Stimulated activated CD8-positive, alpha-beta memory T cell treated with anti-CD3 and anti-CD28 coated beads, Interleukin-12 subunit alpha, Interleukin-12 subunit beta, amount 100 ng/mL, for 24 hours (primary cell): ENCODE measurements around the gene TERB1.

Experiments
- DNase-seq: peaks from one replicate; pipeline ENCODE4 v3.0.0-alpha.2; 2020; ENCODE audit errors: extremely low read depth

The TERB1 gene, protein sequence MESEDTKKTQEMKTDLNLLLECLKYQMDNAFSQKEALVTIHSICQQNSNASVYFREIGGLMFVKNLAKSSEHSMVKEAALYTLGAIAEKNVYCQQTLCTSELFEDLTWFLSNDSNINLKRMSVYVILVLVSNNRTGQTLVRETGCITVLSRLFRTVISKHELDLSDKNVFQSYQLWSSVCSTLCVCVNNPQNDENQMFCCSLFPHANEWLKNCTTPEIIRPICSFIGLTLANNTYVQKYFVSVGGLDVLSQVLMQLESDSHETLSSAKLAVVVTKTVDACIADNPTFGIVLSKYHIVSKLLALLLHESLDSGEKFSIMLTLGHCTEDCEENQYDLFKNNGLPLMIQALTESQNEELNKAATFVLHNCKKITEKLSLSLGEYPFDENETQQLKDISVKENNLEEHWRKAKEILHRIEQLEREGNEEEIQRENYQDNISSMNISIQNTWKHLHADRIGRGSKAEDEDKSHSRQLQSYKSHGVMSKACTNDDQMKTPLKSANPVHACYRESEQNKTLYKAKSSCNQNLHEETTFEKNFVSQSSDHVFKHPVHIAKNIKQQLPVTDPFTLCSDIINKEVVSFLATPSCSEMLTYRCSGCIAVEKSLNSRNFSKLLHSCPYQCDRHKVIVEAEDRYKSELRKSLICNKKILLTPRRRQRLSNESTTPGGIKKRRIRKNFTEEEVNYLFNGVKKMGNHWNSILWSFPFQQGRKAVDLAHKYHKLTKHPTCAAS

DNA sequence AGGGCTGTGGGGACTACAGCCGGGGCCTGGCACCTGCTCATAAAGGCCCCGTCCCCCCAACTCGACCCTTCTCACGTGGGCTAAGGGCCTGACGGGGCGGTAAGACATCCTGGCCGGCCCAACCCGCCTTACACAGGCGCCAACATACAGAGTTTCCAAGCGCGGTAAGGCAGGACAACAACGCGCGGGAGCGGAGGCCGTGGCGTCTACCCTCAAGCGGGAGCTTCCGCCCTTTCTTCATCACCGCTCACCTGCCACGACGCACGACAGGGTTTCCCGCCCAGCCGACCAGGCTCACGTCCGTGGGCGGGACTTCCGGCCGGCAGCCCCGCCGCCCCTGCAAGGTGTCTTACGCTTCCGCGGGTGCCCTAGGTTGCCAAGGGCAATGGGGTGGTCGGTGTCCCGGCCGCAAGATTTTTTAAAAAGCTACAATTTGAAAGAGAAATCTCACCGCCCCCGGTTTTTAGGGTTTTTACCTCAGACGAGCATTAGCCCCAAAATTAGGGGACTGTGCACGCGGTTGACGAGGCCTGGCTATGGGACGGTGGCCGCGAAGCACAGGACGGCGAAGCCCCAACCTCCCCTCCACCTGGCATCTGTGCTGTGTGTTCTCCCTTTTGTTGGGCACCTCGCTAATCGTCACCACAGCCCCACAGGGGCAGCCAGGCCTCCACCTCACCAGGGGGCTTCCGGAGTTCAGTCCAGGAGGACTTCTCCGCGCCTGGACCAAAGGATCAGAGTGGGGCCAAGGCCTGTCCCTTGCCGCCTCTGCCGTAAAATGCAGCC, at the start of gene TERB1:
Gene TERB1 (minus strand): TSS at position 265 of the 786 bp plus-strand sequence. CDS start 4,786 bp downstream, outside the sequence.
- DNase-seq = no peak

DNA sequence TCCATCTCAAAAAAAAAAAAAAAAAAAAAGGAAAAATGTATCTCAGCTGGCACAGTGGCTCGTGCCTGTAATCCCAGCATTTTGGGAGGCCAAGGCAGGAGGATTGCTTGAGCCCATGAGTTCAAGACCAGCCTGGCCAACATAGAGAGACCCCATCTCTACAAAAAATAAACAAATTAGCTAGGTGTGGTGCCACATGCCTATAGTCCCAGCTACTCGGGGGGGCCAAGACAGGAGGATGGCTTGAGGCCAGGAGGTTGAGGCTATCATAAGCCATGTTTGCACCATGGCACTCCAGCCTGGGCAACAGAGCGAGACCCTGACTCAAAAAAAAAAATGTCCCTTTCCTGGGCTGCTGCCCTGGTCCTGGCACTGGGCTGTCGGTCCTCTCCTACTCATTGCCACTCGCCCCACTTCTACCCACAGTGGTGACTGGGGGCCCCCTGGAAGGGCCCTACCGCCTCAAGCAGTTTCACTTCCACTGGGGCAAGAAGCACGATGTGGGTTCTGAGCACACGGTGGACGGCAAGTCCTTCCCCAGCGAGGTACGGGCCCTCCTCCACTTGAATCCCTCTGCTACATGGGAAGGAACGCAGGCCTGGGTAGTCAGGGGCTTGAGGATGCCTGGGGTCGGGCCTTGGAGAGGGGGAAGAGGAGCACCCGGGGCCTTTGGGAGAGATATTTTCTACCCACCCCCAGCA, 48.9 kb upstream of the TERB1 start:
- DNase-seq = no peak

DNA sequence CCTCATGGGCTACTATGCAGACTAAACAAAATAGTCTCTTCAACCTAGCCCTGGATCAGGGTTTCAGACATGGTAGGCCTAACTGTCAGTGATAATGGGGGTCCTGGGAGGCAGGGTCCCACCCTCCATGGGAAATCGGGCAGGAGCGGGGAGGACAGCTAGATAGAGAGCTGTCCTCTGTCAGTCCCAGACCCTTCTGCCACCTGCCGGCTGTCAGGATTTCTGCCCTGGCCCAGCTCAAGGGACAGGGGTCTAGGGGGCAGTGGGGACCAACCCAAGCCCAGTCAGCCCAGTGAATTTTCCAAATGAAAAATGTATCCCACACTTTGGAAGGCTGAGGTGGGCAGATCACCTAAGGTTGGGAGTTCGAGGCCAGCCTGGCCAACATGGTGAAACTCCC, 48.2 kb upstream of the TERB1 start:
- no peak for DNase-seq

DNA sequence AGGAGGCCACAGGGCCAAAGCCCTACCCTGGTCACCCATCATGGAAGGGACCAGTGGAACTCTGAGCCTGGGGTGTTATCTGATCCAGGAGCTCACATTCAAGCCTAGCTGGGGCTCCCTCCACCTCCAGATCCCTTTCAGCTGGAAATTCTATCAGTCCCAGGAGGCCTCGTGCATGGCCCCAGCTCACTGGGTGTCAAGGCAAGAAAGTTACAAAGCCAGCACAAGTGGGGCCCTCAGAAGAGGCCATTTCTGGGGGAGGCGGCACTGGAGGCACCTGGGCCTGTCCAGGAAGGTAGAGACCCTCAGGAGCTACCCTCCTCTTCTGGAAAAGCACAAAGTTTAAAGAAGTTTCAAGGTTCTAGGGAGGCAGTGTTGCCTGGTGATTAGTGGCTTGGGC, 47.6 kb upstream of the TERB1 start:
- DNase-seq = no peak

DNA sequence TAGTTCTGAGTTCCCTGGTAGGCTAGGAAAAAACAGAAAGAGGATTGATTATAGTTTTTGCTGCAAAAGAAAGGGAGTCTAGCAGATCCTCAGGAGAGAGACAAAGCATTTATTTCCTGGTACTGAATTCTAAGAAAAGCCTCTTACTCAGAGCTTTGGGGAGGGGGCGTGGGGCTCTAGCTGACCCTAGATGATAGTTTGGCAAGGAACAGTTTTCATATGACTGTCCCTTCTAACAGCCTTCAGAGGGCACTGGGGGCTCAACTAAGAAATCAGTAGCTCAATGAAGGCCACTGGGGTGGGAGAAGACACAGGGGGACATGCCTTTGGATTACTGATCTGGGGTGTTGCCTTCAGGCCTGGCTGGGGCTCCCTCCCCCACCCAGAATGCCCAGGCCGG, 46.8 kb upstream of the TERB1 start:
- DNase-seq = no peak

DNA sequence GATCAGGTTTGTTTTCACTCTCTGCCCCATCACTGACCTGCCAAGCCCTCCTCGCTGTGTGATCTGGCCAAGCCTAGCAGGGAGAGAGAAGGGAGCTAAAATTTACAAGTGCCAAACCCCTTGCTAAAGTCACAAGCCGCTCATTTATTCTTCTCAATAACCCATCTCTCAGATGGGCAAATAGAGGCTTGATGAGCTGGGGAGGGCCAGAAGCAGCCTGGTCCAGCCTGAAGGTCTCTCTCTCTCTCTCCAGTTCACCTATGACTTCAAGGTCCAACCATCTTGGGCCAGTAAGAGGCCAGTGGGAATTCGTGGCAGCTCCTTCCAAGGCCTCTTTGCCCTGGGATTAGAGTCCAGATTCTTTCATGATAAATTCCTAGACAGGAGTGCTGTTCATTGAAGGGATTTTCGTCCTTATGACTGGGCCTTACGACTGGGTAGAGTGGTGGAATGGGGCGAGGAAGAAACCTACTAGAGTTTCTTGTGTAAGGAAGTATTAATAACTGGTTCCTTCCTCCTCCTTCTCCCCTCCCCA, 46.2 kb upstream of the TERB1 start:
- no peak for DNase-seq

DNA sequence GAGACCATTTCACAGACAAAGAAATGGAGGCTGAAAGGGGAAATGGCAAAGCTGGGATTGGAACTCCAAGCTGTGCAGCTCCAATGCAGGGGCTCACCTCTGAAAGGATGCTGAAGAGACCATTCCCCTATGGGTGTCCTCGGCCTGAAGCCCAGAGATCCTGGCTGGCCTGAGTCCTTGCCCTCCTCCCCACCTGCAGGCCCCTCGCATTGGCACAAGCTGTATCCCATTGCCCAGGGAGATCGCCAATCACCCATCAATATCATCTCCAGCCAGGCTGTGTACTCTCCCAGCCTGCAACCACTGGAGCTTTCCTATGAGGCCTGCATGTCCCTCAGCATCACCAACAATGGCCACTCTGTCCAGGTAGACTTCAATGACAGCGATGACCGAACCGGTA, 45.4 kb upstream of the TERB1 start:
- DNase-seq = no peak

DNA sequence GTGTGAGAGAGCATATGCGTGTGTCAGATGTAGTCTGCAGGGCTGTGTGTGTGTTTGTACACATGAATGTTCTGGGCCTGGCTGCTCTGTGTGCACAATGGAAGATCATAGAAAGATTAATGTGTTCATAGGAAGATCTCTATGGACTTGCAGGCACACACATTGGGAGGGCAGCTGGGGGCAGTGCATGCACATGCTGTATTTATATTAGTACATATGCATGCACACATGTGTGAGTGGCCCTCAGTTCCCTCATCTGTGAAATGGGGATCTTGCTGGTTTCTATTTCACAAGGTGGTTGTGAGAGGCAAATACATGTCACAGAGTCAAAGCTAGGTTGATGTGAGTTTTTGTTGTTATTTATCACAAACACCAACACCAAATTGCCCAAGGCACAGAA, 44.9 kb upstream of the TERB1 start:
- no peak for DNase-seq

DNA sequence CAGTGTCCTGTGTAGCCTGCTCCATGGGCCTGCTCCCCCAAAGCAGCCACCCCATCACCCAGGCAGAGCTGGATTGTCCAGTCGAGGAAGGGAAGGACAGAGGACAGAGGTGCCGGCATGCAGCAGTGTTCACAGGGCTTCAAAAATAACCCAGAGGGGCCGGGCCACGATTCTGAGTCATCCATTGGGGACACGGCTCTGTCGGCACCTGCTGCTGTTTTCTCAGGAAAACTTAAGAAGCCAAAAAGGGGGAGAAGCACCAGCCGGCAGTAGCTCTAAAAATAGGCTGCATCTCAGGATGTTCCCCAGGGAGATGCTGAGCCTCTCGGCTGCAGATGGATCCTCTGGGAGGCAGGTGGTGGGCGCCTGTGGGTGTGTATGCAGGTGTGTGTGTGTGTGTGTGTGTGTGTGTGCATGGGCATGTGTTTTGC, 44.4 kb upstream of the TERB1 start:
- no peak for DNase-seq

DNA sequence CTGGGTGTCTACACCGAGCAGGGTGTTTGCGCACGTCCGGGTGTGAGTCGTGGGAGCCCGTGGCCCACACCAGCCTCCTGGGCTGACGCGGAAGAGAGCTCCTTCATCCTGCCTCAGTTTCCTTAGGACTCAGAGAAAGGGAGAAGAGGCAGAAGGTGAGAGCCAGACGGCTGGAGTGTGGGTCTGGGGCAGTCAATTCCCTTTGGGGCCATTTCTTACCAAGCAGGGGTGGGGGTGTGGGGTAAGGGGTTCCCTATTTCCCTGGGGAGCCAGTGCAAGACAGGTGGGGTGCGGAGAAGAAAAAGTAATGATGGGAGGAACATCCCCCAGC, 43.7 kb upstream of the TERB1 start:
- no peak for DNase-seq

DNA sequence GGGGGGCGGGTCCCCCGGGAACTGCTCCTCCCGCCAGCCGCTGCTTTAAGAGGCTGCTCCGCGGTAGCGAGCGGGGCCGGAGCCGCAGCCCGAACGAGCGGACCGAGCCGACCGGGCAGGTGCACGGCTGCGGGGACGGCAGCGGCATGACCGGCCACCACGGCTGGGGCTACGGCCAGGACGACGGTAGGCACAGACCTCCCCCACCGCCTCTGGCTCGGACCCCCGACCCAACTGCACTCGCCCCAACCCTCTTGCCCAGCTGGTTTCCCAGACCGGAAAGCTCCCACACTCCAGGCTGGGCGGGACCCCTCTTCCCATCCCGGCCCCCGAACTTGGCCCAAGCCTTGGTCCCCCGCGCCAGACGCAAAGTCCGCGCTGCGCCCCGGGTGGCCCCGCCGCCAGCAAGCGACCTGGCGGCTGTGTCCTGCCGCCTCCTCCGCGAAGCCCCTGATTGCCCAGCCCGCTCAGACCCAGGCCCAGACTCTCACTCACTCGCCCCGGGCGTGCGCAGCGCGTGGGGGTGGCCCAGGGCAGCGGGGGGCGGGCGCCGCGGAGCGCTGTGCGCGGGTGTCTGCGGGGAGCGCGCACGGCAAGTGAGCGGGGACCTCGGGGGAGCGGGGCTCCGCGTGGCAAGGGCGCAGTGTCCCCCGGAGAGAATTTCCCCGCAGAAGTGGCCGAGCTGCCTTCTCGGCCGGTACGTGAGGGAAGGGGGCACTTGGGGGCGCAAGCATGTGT, 43.1 kb upstream of the TERB1 start, which contains the start of gene CA7:
Gene CA7 (plus strand): TSS at position 73 of the 738 bp plus-strand sequence. CDS start 74 bp downstream, at position 147.
- no peak for DNase-seq

DNA sequence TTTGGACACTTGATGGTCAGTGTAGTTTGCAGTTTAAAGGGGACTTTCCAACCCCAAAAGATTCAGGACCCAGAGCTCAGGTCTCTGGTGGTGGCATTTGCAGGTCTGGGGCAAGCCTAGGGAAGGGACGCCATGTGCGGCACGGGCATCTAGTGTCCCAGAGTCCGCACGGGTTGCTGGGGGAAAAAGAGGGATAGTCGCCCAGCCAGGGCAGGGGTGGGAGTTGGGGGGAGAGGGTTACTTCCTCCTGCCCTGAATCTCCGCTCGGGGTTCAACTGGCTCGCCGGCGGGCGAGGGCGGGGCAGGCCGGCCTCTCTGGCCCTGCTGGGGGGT, 42.6 kb upstream of the TERB1 start:
- no peak for DNase-seq

DNA sequence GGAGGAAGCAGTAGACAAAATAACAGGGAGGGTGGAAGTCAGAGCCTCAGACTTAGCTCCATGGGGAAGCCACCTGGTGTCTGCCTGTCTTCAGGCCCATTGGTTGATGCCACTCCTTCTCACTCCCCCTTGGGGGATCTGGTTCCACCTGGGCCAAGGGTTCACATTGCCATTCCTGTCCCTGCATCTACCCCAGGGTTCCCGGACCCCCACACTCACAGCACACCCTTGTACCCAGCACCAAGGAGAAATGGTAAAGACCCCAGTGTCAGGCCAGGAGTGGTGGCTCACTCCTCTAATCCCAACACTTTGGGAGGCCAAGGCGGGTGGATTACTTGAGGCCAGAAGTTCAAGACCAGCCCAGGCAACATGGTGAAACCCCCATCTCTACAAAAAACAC, 41.8 kb upstream of the TERB1 start:
- DNase-seq = no peak

DNA sequence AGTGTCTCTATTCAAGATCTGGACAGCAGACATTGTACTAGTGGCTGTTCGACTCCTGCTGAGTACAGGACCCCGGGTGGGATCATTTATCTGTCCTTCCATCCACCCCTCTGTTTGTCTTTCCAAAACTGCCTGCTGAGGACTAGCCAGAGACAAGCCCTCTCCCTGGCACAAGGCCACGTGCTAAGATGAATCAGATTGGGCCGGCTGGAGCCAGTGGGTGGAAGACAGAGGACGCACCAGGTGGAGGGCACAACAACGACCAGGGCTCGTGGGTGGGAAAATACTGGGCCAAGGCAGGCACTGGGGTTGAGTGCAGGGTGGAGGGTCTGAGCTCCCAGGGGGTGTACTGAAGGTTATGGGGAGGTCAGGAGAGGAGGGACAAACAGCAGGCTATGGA, 41.4 kb upstream of the TERB1 start:
- no peak for DNase-seq

DNA sequence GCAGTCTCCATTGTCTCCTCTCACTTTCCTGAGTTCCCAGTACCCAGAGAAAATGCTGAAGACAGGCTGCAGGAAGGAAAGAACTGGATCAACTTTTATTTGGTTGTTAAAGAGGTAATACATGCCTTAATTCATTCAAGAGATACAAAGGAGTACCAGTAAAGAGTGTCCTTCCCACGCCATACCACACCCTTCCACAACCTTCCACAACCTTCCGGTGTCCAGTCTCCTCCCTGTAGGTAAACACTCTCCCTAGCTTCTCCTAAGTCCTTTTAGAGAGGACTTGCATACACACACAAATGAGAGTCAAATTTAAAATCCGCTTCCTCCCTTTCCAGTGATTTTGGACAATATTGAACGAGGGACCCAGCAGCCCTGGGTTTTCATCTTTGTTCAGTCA, 40.0 kb upstream of the TERB1 start:
- no peak for DNase-seq

DNA sequence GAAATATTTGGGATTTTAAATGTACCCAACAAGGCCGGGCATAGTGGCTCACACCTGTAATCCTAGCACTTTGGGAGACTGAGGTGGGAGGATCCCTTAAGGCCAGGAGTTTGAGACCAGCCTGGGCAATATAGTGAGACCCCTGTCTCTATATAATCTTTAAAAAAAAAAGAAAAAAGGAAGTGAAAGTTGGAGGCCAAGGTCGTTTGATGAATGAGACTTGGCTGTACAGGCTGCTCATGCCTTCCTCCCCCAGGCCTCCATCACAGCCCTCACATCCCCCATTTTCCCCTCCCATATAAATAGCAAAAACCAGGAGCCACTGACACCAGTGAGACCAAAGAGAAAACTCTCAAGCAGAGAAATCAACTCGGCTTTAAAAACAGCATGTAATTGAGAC, 39.5 kb upstream of the TERB1 start:
- no peak for DNase-seq

DNA sequence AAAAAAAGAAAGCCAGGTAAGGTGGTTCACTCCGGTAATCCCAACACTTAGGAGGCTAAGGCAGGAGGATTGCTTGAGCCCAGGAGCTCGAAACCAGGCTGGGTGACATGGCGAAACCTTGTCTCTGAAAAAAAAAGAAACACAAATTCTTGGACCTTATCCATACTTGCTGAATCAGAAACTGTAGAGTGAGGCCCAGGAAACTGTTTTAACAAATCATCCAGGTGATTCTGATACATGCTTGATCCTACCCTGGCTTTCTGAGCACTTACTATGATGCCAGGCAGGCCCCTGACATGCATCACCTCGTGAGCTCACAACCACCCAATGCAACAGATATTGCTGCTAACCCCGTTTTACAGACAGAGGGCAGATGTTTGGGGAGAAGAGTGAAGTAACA, 33.4 kb upstream of the TERB1 start:
- DNase-seq = no peak

DNA sequence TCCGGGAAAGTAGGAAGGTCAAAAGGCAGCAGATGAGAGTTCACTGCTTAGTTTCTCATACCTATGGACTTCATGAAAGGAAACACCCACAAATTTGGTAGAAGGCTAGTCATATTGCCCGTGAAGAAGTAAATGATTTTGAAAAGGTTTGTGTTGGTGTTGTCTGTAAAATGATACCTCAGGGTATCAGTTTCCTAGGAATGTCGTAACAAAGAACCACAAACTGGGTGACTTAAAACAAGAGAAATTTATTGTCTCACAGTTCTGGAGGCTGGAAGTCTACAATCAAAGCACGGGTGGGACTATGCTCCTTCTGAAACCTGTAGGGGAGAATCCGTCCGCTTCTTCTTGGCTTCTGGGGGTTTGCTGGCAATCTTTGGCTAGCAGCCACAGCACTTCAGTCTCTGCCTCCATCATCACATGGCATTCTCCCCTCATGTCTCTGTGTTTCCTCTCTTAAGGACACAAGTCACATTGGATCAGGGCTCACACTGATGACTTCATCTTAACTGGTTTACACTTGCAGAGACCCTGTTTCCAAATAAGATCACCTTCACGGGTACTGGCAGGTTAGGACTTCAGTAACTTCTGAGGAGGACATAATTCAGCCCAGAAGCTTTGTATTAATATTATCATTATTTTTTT, 31.4 kb upstream of the TERB1 start:
- no peak for DNase-seq

DNA sequence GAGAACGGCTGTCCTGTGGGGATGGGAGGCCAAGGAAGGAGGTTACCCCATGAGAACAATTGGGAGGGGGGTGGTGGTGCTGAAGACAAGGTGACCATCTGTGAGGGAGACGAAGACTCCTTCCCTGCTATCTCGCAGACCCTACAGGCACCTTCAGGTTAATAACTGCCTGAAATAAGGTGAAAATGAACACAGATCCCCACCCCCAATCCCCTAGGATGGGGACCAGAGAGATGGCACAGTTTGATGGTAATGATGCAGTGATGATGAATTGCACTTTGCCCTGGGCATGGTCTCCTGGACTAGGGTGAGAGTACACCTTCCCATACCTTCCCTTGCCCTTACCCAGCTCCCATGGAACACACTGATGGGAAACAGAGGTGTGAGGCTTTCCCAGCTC, 30.8 kb upstream of the TERB1 start:
- DNase-seq = no peak
